Measurements from ENCODE around the gene CBFA2T3. TPM values are rescaled to one million over a fixed set of nuclear protein-coding genes. Genes with fewer than 3 reads are reported as not detected.
A peak's percentile ranks its signal among the peaks of the same experiment; 100 is the strongest.
"Not testable (repeated sequence)": the region's sequence is repeated elsewhere in the genome, so short reads cannot be mapped to it uniquely, and the experiment has no call there.

The CBFA2T3 gene
- total RNA-seq, 1 experiment from 2014 or later, result not detected

DNA sequence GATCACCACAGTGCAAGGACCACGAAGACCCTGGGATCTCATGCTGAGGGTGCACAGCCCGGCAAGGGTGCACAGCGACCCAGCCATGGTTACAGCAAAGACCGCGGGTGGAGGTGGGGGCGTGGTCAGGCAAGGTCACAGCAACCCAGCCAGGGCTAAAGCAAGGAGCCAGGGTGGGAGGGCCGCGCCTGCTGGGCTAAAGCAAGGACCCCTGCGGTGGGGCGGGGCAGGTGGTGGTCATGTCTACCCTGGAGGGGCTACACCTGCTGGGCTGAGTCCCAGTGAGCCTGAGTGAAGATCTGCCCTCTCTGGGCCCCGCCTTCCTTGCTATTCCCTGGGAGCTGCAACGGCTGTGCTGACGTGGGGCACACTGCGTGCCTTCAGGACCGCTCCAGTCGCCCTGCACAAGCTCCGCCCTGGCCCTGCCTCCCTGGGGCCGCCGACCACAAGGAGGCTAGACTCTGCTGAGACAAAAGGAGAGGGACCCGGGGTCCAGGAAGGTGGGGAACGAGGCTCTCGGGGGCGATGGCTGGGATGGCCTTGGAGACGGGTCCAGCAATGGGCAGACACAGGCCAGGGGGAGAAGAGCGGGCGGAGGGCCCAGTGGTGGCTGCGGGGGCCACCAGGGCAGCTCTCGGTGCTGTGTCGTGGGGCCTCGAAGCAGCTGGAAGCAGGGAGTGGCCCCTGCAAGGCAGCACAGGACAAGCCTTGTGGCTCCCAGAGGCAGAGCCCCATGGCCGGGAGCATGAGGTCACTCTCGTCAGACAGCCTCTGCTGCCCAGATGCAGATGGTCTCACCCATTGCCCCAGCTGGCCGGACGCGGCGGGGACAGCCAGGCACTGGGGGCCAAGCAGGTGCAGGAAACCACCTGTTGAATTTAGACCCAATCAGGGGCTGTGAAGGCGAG, 52.8 kb downstream of the CBFA2T3 start:
- no peak for DNase-seq (ENCODE audit: low read depth)

DNA sequence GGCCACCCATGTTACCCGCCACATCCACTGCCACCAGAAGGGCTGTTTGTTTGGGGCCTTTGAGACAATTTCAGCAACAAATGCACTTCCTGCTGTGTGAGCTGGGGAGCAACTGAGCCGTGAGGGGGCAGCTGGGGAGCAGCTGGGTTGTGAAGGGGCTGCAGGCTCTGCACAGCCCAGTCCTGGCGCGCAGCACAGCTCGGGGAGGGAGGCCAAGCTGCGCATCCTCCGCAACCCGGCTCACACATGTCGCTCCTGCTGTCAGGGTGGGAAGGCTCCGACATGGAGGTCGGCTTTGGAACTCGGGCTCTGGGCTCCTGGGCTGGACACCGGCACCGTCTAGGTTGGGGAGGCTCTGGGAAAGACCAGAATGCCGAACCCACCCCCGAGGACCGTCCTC, 53.6 kb downstream of the CBFA2T3 start:
- DNase-seq (ENCODE audit: low read depth), result no peak

DNA sequence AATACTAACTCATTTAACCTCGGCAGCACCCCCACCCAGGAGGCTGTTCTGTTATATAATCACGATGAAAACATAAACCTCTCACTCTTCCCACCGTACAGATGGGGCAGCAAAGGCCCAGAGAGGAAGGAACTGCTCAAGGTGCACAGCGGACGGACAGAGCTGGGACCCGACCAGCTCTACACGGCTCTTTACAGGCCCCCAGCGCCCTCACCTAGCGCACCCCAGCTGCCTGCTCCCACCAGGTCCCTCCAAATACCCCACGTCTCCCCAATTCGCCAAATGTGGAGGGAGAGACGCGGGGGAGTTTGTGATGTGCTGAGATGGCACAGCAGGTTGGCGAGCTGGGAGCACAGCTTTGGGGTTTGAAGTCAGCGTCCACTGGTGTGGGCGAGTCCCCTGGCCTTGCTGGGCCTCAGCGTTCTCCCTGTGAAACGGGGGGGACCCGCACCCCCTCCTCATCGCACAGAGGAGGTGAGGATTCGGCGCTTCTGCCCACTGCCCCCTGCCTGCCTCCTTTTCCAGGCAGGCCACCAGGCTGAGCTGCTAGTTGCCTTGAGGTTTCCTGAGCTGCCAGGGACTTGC, 54.1 kb downstream of the CBFA2T3 start:
- no peak for DNase-seq (ENCODE audit: low read depth)

DNA sequence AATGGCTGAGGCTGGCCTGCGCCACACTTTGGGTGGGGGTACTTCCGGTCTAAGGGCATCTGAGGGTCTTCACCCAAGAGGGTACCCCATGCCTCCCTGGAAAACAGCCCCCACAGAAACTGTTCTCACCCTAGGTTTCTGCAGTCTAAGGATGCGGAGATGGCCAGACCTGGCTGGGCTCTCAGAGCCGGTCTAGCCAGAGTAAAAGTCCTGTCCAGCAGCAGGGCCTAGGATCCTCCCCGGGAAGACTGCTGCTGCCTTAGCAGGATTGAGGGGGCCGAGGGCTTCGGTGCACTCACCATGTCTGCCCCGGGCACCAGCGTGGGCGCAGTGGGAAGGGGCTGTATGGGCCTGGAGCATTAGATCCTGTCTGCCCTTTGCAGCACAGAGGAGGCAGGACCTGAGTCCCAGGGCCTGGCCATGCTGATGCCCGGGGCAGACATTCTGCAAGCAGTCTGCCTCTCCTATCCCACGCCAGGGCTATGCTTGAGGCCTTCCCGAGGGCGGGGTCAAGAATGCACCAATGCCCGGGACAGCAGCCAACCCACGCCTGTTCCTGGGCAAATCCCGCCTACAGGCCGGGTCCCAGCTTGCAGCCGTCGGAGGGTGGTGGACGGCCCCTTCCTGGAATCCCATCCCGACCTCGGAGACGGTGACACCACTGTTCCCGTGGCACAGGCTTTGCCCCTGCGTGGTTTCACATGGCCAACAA, 54.7 kb downstream of the CBFA2T3 start:
- DNase-seq (ENCODE audit: low read depth), result peak; percentile 64

DNA sequence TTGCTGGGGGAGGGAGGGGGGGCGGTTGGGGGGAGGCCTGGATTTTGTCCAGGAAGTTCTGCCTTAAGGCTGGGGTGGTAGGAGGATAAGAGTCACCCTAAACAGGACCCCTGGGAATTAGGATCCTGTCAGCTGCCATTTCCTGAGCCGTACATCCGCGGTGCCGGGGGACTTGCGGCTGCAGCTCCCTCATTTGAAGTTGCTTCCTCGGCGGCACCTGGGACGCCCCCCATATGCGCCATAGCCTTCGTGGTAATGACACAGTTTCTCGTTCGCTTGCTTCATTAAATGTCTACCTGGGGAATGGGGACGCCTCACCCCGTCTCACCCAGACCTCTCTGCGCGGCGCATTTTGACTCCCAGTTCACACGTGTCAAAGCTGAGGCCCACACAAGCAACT, 55.4 kb downstream of the CBFA2T3 start:
- no peak for DNase-seq (ENCODE audit: low read depth)

DNA sequence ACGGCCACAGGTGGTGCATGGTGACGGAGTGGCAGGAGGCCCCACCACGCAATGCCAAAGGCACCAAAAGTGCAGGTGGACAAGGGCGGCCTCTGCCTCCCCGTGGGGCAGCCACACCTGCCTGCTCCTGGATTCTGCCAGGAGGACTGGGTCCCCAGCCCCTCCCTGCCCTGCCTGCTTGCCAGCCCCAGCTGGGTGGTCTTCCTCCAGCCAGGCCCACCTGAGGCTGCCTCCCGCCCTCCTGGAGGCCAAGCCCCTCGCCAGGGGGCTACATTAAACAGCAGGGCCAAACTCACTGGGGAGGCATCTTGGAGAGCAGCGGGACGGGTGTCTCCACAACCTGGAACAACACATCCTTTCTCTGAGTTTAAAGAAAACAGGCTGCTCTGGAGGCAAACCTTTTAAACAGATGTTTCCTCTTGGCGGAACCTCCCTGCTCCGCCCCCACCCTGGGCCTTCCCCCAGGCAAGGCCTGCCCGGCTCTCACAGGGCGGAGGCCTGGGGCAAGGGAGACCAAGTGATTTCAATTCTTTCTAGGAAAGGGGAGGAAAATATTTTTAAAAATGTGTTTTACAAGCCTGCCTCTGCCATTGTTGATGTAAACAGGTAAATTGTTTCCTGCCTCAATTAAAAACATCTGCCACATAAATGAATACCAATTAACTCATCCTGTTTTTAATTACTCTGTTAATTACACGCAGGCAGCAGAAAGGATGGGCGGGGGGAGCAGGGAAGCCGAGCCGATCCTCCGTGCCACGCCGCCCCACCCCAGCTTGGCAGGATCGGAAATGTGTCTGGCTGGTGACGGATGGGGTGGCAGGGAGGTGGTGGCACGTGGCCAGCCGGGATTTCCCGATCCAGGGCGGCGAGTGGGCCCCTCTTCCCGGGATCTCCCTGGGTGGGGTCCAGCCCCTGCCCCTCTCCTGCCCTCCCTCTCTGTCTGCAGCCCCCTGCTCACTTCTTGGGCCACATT, 56.1 kb downstream of the CBFA2T3 start:
- peak; percentile 65 for DNase-seq (ENCODE audit: low read depth)

DNA sequence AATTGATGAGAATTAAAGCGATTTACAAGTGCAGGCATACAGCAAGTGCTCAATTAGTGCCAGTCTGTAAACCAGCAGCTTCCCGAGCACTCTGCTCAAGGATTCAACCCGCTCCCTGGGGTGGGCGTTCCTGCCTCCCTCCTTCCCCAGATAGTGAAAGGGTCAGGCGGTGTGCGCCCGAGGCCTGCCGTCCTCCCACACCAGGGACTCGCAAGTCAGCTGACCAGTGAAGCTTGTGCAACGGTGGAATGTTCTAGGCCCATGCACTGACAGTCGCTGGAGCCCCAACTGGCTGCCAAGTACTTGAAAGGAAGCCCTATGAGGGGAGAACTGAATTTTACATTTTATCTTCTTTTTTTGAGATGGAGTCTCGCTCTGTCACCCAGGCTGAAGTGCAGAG, 57.1 kb downstream of the CBFA2T3 start:
- no peak for DNase-seq (ENCODE audit: low read depth)

DNA sequence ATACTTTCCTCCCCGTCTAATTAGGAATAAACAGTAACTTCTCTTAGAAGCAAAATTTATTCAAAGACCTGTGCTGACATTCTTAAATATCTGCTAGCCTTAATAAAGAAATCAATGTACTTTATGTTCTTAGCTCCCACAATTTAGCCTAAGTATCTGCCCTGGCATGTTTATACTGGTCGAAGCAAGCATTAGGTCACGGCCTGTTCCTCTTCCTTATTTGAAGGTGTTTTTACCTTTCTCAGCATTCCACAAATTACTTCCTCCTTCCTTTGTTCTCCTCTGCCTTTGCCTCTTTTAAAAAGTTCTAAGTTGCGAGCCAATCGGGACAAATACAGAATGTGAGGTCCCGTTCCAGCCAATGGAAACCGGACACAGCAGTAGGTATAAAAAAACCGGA, 58.1 kb downstream of the CBFA2T3 start:
- not testable (repeated sequence) for DNase-seq (ENCODE audit: low read depth)

DNA sequence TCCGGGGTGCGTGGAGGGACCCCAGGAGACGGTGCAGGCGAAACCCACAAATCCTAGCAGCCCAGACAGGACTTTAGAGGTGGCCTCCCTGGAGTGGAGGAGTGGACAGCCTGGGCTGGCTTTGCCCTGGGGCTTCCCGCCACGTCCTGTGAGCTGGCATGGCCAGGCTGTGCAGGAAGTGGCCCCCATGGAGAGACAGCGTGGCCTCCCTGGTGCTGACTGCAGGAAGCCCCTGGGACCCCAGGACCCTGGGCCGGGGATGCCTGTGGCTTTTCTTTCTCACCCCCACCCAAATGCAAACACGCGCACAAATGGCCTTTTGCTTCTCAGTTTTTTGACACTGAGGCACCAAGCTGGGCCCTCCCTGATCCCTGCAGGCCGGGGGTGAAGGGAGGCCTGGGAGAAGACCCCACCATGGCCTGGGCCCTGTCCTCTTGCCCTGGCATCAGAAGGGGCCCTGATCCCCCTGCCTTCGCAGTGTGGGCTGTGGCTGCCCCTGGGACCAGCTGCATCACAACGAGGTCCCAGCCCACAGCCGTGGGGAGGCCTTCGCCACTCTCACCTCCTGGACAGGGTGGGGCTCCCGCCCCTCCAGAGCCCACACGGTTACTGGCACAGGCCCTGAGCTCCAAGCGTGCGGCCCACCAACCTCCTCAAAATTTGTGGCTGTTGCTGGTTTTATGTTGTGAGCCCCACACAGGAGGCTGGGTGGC, 58.9 kb downstream of the CBFA2T3 start:
- no peak for DNase-seq (ENCODE audit: low read depth)

DNA sequence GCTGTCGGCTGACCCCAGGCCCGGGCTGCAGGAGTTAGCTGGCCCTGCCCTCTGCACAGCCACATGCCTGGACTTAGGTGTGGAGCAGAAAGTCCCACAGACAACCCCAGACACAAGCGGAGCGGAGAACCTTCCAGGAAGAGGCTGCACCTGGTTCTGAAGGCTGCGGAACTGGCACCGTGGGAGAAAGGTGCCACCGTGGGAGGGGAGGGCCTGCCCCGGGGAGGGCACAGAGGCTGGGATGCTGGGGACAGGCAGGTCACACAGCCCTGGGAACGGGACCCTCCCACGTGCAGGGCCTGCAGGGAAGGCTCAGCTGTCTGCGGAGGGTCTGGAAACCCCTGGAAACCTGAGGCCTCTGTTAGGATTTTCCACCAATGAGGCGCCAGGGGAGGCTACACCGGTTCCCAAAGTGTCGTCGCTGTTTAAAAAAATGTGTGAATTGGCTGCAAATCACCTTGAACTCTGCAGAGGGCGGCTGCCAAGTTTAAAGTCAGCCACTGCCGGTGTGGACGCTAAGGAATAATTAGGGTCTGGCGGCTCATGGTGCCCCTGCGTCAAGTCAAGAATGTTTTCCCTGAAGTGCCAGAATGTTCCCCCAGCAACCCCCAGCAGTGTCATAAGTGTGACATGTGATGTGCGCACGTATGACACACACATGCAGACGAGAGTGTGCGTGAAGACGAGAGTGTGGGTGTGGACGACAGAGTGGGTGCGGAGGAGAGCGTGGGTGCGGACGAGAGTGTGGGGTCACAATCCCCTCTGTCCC, 59.7 kb downstream of the CBFA2T3 start:
- DNase-seq (ENCODE audit: low read depth), result no peak

DNA sequence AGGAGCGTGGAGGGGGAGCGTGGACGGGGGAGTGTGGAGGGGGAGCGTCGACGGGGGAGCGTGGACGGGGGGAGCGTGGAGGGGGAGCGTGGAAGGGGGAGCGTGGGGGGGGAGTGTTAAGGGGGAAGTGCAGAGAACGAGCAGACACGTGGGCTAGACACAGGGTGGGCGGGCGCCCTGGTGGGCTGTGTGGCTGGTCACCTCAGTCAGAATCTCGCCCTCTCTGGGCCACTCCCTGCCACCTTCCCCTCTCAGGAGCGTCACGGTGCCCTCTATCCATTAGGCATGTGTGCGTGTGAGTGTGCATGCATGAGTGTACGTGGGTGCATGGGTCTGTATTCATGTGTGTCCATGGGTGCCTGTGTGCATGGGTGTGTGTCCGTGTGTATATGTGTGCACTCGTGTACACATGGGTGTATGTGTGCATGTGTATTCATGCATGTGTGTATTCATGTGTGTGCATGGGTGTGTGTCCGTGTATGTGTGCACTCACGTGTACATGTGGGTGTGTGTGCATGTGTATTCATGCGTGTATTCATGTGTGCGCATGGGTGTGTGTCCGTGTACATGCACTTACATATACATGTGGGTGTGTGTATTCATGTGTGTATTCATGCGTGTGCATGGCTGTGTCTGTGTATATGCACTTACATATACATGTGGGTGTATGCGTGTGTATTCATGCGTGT, 61.2 kb downstream of the CBFA2T3 start:
- DNase-seq (ENCODE audit: low read depth), result no peak

DNA sequence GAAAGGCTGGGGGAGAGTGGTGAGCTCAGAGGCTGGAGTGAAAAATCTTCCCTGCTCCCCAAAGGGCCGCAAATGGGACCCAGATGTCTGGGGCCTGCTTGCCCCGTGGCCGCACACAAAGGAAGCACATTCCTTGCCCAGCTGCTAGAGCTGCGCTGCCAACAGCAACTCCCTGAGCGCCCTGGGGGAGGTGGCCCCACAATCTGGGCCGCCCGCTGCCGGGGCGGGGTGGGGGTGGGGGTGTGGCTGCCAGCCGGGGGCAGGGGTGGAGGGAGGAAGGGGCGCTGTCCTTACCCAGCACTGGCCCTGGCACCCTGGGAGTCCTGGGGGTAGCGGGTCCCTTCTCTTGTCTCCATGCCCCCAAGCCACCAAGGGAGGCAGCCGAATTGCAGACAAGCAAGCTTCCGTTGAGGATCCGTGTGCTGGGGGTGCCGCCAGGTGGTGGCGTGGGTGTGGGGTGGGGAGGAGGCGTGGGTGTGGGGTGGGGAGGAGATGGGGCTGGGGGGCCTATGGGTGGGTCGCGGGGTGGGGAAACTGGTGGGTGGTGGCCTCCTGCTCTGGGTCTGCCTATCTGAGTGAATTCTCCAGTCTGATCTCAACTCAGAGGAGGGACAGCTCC, 62.1 kb downstream of the CBFA2T3 start:
- peak; percentile 43 for DNase-seq (ENCODE audit: low read depth)

DNA sequence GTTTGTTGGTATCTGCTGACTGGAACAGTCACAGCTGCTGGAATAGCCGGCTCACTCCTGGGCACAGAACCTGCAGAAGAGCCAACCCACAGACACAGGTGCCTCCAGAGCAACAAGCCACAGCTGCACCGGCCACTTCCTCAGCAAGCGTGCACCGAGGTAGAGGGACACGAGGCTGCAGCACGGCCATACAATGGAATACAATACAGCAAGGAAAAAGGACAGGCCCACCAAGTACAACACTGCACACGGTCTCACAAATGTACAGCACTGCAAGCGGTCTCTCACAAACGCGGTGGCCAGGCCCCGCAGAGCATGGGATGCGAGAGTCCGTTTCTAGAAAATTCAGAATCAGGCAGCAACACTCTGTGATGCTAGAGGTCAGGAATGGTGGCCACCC, 63.1 kb downstream of the CBFA2T3 start:
- no peak for DNase-seq (ENCODE audit: low read depth)

DNA sequence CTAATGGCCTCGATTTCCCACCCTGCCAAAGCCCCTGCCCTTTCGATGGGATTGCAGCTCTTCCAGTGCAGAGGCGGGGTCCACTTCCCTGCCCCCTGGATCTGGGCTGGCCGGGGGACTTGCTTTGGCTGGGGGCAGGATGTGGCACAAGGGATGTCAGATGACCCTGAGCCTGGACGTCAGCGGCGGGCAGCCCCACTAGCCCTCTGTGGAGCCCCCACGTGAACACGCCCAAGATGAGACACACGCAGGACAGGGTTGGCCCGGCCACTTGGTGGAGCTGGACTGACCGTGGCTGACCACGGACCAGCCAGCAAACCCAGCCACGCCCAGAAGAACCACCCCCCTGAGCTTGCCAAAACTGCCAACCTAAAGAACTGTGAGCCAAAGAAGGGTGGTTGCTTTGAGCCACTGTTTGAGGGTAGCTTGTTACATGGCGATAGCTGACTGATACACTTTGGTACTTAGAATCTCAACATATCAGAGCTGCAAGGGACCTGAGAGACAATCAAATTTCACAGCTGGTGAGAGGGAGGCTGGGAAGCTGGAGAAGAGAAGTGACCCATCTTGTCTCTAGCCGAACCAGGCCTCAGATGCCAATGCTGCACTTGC, 63.9 kb downstream of the CBFA2T3 start:
- no peak for DNase-seq (ENCODE audit: low read depth)

DNA sequence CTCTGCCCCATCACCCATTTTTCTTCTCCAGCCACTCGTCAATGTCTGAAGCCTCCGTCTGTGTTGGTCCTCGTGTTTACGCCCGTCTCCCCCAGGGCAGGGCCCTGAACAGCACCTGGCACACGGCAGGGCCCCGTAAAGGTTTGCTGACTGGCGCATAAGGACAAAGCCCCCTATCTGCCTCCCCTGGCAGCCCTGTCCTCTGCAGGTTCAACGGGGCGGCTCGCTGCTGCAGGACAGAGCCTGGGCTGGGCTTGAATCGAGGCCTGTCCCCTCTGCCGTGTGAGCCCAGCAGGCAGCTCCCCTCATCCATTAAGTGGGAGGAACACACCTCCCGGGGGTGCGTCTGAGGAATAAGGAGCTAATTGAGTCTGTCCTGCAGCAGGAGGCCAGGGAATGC, 64.5 kb downstream of the CBFA2T3 start:
- no peak for DNase-seq (ENCODE audit: low read depth)

DNA sequence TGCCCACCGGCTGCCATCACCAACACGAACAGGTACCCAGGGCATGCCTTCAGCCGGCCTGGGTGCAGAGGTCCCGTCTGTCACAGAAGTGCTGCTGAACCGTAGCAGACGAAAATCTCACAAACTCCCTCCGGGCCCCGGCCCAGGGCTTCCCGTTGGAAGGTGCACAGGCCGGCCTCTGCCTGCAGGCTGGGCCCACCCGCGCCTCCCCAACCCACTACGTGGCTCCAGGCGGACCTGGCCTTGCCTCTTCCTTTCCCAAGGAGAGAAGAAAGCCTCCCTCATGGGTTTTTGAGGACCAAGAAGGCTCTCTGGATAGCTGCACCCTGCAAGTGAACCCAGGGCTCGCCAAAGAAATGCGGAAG, 65.1 kb downstream of the CBFA2T3 start:
- no peak for DNase-seq (ENCODE audit: low read depth)

DNA sequence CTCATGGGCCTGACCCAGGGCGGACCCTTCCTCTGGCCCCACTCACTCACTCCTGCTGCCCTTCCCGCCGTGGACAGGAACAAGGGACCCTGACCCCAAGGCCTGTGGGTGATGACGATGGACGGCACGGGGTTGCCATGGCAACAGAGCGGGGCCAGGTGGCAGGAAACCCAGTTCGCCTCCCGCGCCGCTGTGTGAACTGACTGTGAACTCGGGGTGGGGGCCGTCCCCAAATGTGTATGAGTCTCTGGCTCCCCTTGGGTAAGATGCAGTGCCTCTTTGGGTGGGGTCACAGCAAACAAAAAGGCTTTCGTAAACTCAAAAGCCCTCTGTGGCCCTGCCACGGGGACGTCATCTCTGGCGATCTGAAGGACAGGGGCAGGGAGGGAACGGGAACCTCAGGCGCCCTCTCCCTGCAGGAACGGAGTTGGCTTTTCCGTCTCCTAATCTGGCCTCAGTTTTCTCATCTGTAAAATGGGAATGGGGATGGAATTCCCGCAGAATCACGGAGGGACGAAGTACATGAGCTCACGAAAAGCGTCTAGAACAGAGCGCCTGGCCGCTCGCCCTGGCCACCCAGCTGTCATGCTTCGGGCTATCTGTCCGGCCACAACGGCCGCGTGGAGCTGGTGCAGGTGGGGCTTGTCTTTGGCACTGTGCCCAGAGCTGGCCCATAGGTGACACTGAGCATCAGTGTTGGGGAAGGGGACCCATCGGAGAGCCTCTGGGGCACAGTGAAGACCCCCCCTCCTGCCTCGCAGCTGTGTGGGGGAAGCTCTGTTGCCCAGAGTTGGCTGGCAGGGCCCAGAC, 65.7 kb downstream of the CBFA2T3 start:
- peak; percentile 43 for DNase-seq (ENCODE audit: low read depth)
